Measurements from ENCODE around the gene FAM193B.

The FAM193B gene

GRCh38 chr5:177503351-177504085, 50.8 kb downstream of the FAM193B start:
- FAIRE-seq = no peak
- no peak for DNase-seq (ENCODE audit: insufficient read length, low spot score)

DNA sequence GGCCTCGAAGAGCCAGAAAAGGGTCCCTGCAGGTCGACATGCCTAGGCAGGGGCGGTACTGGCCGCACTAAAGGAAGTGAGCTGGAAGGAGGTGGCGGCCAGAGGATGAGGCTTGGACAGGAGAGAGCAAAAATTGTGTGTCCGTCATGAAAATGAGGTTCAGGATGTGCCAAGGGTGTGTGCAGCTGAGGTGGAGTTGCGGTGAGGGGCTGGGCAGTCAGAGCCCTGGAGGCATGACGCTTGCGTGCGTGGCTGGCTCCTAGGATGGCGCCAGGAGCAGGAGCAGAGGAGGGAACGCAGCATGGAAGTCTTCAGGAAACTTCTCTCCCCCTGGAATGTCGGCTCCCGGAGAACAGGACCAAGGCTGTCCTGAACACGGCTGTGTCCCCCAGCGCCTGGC, 51.5 kb downstream of the FAM193B start:
- no peak for DNase-seq (ENCODE audit: insufficient read length, low spot score)
- no peak for FAIRE-seq

GRCh38 chr5:177501874-177502678, 52.3 kb downstream of the FAM193B start:
- DNase-seq (ENCODE audit: insufficient read length, low spot score) (no peak), FAIRE-seq (no peak)

DNA sequence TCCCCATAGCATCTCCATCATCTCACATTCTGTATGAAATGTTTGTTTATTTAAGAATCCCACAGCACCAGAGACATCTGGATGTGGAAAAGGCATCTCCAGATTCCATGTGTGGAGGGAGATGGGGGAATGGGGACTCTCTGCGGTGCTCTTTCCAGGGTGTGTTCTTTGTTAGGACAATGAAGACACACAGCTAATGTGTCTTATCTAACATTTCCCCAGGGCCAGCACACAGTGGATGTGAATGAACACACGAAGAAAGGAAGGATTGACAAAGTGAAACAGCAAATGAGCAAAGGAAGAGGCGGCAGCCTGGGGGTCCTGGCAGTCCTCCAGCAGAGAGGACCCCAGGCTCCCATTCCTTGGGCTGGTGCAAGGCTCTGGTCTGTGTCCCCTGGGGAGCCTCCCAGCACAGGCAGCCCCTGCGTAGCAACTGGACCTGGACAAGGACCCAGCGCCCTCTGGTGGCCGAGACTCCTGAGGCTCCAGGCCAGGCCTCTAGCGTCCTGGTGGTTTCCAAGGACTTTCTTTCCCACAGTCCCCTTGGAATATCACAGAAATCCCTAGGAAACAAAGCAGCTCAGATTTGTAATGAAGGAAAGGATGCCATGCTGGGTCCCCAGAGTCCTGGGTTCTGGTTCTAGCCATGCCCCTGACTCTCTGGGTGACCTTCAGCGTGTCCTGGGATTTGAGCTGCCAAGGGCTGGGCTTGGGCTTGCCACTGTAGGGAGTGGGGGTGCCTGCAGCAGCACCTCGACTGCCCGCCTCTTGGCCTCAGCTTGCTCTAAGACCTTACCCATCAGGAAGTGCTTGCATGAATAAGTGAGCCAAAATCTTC, 53.5 kb downstream of the FAM193B start:
- FAIRE-seq = no peak
- DNase-seq (ENCODE audit: insufficient read length, low spot score) = peak; percentile 87

- FAIRE-seq = no peak
- no peak for DNase-seq (ENCODE audit: insufficient read length, low spot score)
These were observed 54.5 kb downstream of the FAM193B start for GRCh38 chr5:177499842-177500241.

GRCh38 chr5:177498013-177498787, 56.2 kb downstream of the FAM193B start:
- DNase-seq (ENCODE audit: insufficient read length, low spot score) (no peak), FAIRE-seq (no peak)

DNA sequence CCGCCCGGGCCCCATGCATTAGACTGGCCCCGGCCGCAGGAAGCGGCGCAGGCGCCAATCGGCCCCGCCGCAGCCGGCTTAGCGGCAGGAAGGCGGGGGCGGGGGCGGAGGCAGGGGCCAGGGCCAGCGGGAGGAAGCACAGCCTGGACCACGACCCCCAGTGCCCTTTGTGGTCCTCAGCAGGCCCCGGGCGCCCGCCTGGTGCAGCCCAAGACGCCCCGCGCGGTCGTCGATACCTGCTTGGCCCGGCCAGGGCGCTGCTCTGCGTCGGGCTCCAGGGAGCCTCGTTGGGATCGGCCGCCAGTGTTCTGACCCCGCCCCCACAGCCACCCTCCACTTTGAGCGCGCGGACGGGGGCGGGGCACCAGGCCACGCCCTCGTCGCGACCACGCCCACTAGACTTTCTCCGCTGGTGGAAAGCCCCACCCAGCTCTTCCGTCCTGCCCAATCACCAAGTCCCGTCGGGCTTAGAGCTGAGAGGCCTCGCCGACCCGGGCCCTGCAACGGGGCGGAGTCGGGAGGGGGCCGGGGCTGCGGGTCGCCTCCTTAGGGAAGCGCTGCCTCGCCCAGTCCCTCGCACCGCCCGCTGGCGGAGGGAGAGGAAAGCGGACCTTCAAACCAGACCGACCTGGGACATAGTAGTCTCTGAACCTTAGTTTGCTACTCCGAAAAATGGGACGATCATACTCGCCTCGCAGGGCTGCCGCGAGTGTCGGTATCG, 56.9 kb downstream of the FAM193B start, which contains the start of gene PDLIM7:
TSS of gene PDLIM7 (minus strand) at position 313 of the 721 bp plus-strand sequence. CDS start 1,092 bp downstream, outside the sequence.
- FAIRE-seq (peak; percentile 58), DNase-seq (ENCODE audit: insufficient read length, low spot score) (peak; percentile 98)

- FAIRE-seq = no peak
- peak; percentile 90 for DNase-seq (ENCODE audit: insufficient read length, low spot score)
These were observed 57.6 kb downstream of the FAM193B start for GRCh38 chr5:177496727-177497291.

DNA sequence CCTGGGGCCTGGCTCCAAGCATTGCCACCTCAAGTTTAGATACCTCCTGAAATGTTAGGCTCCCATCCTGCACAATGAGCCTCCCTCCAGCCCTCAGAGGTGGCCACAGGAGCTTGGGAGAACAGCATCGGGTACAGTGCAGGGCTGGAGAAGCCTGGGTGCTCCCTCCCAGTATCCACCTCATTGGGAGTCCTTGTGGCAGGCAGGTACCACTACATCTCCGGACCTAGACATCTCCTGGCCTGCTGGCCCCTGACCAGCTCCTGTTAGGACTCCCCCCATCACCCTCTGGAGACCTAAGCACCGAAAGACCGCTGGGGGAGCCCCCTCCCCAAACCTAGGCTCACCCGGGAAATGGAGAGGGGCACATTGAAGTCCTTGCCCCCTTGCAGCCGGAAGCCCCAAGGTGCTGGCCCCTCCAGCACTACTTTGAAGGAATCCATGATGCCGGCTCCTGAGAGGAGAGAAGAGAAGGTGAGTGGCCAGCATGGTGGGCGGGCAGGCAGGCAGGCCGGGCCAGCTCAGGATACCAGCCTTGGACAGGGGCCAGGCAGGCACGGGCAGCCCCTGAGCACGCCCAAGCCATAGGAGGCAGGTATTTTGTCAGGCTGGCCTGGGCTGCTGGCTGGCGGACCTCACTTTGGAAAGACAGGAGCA, 58.2 kb downstream of the FAM193B start:
- DNase-seq (ENCODE audit: insufficient read length, low spot score) (no peak), FAIRE-seq (no peak)

- FAIRE-seq = no peak
These were observed 58.9 kb downstream of the FAM193B start for GRCh38 chr5:177495243-177496060.

DNA sequence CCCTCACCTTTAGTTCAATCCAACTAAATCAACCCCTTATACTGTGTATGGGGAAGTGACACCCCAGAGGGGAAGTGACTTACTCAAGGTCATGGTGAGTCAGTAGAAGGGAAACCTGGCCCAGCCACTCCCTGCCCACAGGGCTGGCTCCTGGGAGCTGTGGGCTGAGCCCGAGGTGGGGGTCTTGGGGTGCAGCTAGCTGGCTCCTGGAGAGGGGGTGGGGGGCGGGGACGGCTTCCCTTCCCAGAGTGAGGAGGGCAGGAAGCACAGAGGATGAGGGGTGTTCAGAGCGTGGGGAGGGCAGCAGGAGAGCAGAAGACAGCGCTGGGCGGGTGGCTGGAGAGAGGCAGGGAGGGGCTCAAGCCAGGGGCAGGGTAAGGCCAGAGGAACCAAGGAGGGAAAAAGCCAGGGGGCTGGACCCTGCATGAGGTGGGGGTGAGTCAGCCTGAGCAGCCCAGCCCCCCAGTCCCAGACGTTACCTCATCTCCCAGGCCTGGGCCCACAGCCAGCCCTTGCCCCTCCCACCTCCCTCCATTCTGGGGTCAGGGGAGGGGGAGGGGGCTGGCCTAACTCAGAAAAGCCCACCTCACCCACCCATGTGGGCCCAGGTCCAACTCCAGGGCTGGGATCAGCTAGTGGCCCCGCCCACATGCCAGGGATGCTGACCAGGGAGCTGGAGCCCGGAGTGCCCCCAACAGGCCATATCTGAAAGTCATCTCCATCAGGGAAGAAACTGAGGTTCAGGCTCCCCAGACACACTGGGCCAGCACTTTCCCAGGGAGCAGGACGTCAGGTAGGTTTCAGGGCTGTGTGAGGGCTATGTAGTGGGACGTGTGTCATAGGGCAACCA, 59.8 kb downstream of the FAM193B start:
- FAIRE-seq (peak; percentile 65), DNase-seq (ENCODE audit: insufficient read length, low spot score) (peak; percentile 77)

More at GRCh38 chr5:177495243-177496060, 58.9 kb downstream of the FAM193B start:
- DNase-seq (ENCODE audit: insufficient read length, low spot score) = no peak

- FAIRE-seq (no peak), DNase-seq (ENCODE audit: insufficient read length, low spot score) (no peak)
These were observed 60.5 kb downstream of the FAM193B start for GRCh38 chr5:177493795-177494345.

DNA sequence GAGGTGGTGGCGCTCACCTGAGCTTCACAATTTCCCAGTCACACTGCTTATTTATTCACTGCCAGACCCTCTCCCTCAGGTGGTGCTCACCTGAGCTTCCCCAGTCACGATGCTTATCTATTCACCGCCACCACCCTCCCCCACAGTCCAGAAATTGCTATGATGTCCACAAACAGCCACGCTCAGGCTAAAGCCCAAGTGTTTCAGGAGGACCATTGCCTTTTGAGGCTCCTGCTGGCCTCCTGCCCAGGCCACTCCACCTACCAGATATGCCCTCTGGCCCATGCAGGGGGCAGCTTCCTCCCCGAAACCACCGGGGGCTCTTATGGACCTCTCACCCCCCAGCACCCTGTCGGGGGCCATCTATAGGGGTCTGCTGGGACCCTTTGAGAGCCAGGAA, 61.5 kb downstream of the FAM193B start:
- no peak for FAIRE-seq

DNA sequence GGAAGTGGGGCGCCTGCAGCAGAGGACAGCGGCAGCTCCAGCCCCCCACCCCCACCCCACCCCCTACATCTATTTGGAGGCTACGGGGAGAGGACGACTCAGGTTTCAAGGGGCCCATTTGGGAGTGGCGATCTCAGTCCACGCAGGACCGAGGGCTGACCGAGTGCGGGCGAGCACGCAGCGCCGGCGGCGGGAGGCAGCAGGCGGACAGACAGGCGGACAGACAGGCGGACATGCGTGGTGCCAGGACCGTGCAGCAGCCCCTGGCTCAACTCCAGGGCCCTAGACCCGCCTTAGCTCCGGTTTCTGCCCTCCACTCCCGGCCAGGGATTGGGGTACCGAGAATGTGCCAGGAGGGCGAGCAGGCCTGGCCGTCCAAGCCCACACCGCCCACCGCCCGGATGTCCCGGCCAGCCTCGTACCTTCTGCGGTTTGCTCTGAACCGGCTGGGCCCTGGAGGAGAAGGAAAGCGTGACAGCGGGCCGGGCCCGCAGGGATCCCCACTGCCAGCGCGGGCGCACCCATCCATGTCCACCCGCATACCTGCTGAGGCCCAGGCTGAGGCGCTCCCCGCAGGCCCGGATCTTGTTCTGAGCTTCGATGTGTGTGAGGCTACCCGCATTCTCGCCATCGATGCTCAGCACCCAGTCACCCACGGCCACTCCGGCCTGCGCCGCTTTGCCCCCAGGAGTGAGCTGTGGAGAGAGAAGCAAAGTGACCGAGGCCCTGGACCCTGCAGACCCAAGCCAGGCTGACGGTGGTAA, 62.2 kb downstream of the FAM193B start:
- no peak for FAIRE-seq

More for the DNA sequence above, 61.5 kb downstream of the FAM193B start:
- DNase-seq (ENCODE audit: insufficient read length, low spot score) = no peak

DNA sequence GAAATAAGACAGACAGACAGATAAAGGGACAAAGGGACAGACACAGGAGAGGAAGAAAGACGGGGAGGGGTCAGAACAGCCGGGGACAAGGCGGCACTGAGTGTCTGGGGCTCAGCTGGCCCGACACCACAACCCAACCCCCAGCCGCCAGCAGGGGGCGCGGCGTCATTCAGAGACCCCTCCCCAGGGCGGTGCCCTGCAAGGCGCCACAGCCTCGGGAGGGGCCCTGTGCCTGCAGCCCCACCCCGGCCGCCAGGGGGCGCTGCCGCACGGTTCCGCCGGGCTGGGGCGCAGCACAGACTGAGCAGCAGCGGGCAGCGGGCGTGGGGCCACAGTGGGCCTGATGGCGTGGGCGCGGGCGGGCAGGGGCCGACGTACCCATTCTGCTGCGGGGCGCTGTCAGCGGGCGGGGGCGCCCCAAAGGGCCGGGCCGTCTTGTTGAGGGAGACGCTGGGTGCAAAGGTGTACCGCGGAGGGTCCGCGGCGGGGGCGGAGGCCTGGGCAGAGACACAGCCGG, 62.9 kb downstream of the FAM193B start:
- DNase-seq (ENCODE audit: insufficient read length, low spot score) (no peak), FAIRE-seq (peak; percentile 4)

More for the DNA sequence above, 62.2 kb downstream of the FAM193B start:
- DNase-seq (ENCODE audit: insufficient read length, low spot score) = no peak

GRCh38 chr5:177490992-177491391, 63.4 kb downstream of the FAM193B start:
- FAIRE-seq (no peak), DNase-seq (ENCODE audit: insufficient read length, low spot score) (no peak)

All from HTR-8/SVneo (cell line).